WTC11 (cell line): ENCODE data around the gene RIN3. TPM values are rescaled to one million over a fixed set of nuclear protein-coding genes. Genes with fewer than 3 reads are reported as not detected.

ENCODE experiments used
- ATAC-seq: fragments of 200-7000 bp; cut with Tn5 transposase; 2 replicates; pipeline ENCODE4 v1.10.0; 2021; ENCODE audit warnings: mild to moderate bottlenecking, moderate library complexity
- CTCF ChIA-PET: fragments of 300-600 bp; sonication (Branson Sonifier 250); formaldehyde crosslinking; loops from one replicate; lab custom pipeline; 2021; ENCODE audit warnings: antibody characterized with exemption; lab: Charles Lee
- POLR2A ChIA-PET: fragments of 350-600 bp; sonication (Branson Sonifier 250); formaldehyde crosslinking; loops from one replicate; lab custom pipeline; 2021; ENCODE audit warnings: antibody characterized with exemption; lab: Charles Lee
- DNase-seq: peaks from one replicate; pipeline ENCODE4 v3.0.0; 2021; ENCODE audit warnings: low spot score
- H3K27ac Mint-ChIP-seq: 2 replicates; pipeline ENCODE4 v1.8.0; 2021; ENCODE audit warnings: mixed read lengths
- H3K27me3 Mint-ChIP-seq: 2 replicates; pipeline ENCODE4 v1.8.0; 2021; ENCODE audit warnings: low read depth, mild to moderate bottlenecking, moderate library complexity, mixed read lengths
- H3K36me3 Mint-ChIP-seq: 2 replicates; pipeline ENCODE4 v1.8.0; 2021; ENCODE audit warnings: mixed read lengths
- H3K4me1 Mint-ChIP-seq: 2 replicates; pipeline ENCODE4 v1.8.0; 2022; ENCODE audit warnings: mixed read lengths
- H3K4me3 Mint-ChIP-seq: 2 replicates; pipeline ENCODE4 v1.8.0; 2021; ENCODE audit warnings: mild to moderate bottlenecking, moderate library complexity, mixed read lengths
- H3K9me3 Mint-ChIP-seq: 2 replicates; pipeline ENCODE4 v1.8.0; 2021; ENCODE audit warnings: mixed read lengths
- CBFB ChIP-seq: sonication (generic); formaldehyde crosslinking; IDR thresholded peaks from 2 replicates; pipeline ENCODE4 v1.8.1; 2022; ENCODE audit warnings: mild to moderate bottlenecking, low read depth, missing genetic modification reagents
- CREM ChIP-seq: sonication (generic); formaldehyde crosslinking; IDR thresholded peaks from 2 replicates; pipeline ENCODE4 v1.8.1; 2022; ENCODE audit warnings: mild to moderate bottlenecking, missing genetic modification reagents, moderate library complexity
- ELF4 ChIP-seq: sonication (generic); formaldehyde crosslinking; IDR thresholded peaks from 2 replicates; pipeline ENCODE4 v1.8.1; 2022; ENCODE audit warnings: low read depth, mild to moderate bottlenecking, moderate library complexity, missing genetic modification reagents
- EMX1 ChIP-seq: fragments of 250-450 bp; sonication (Bioruptor Pico); IDR thresholded peaks from 2 replicates; pipeline ENCODE4 v1.8.0; 2021; ENCODE audit warnings: mild to moderate bottlenecking
- ESRRA ChIP-seq: sonication (generic); formaldehyde crosslinking; IDR thresholded peaks from 2 replicates; pipeline ENCODE4 v1.8.1; 2022; ENCODE audit warnings: mild to moderate bottlenecking, missing genetic modification reagents, borderline replicate concordance
- FOXK1 ChIP-seq: sonication (generic); formaldehyde crosslinking; IDR thresholded peaks from 2 replicates; pipeline ENCODE4 v1.8.0; 2022; ENCODE audit warnings: mild to moderate bottlenecking, moderate library complexity, missing genetic modification reagents
- GABPB1 ChIP-seq: sonication (generic); formaldehyde crosslinking; IDR thresholded peaks from 2 replicates; pipeline ENCODE4 v1.8.1; 2023; ENCODE audit warnings: mild to moderate bottlenecking, missing genetic modification reagents
- GTF2I ChIP-seq: fragments of 250-450 bp; sonication (Bioruptor Pico); conservative IDR thresholded peaks from 2 replicates; pipeline ENCODE4 v1.4.0; 2021; ENCODE audit warnings: mild to moderate bottlenecking
- JUN ChIP-seq: sonication (generic); formaldehyde crosslinking; IDR thresholded peaks from 2 replicates; pipeline ENCODE4 v1.8.0; 2023; ENCODE audit warnings: mild to moderate bottlenecking, missing genetic modification reagents
- NFE2L1 ChIP-seq: sonication (generic); formaldehyde crosslinking; IDR thresholded peaks from 2 replicates; pipeline ENCODE4 v1.8.1; 2023; ENCODE audit warnings: missing genetic modification reagents
- OVOL2 ChIP-seq: fragments of 250-450 bp; sonication (Bioruptor Pico); IDR thresholded peaks from 2 replicates; pipeline ENCODE4 v1.9.0; 2021; ENCODE audit warnings: mild to moderate bottlenecking, borderline replicate concordance
- SMAD3 ChIP-seq: sonication (generic); formaldehyde crosslinking; IDR thresholded peaks from 2 replicates; pipeline ENCODE4 v1.8.0; 2022; ENCODE audit warnings: missing genetic modification reagents, mild to moderate bottlenecking, borderline replicate concordance
- TEAD4 ChIP-seq: sonication (generic); formaldehyde crosslinking; IDR thresholded peaks from 2 replicates; pipeline ENCODE4 v1.8.0; 2022; ENCODE audit warnings: mild to moderate bottlenecking, missing genetic modification reagents
- ZBTB21 ChIP-seq: sonication (generic); formaldehyde crosslinking; IDR thresholded peaks from 2 replicates; pipeline ENCODE4 v1.8.1; 2023; ENCODE audit warnings: mild to moderate bottlenecking, missing genetic modification reagents, borderline replicate concordance
- ZNF138 ChIP-seq: sonication (generic); formaldehyde crosslinking; conservative IDR thresholded peaks from 2 replicates; pipeline ENCODE4 v1.8.1; 2022; ENCODE audit warnings: mild to moderate bottlenecking, moderate library complexity, missing genetic modification reagents
- ZNF671 ChIP-seq: fragments of 250-450 bp; sonication (Bioruptor Pico); IDR thresholded peaks from 2 replicates; pipeline ENCODE4 v1.8.0; 2021; ENCODE audit warnings: mild to moderate bottlenecking
- total RNA-seq: library from RNA; stranded (reverse); gene quantifications from 3 replicates; pipeline ENCODE4 v1.2.3, GENCODE V29; 2021
- TF ChIP-seq, protein P1 (sequence below): fragments of 250-450 bp; sonication (Bioruptor Pico); IDR thresholded peaks from 2 replicates; pipeline ENCODE4 v1.9.0; 2021; ENCODE audit warnings: mild to moderate bottlenecking, borderline replicate concordance
- TF ChIP-seq, protein P2 (sequence below): fragments of 250-450 bp; sonication (Bioruptor Pico); IDR thresholded peaks from 2 replicates; pipeline ENCODE4 v1.9.0; 2021; ENCODE audit warnings: moderate library complexity, mild to moderate bottlenecking, inconsistent platforms, borderline replicate concordance
- TF ChIP-seq, protein P3 (sequence below): sonication (generic); formaldehyde crosslinking; IDR thresholded peaks from 2 replicates; pipeline ENCODE4 v1.8.1; 2022; ENCODE audit warnings: mild to moderate bottlenecking, moderate library complexity, missing genetic modification reagents
- TF ChIP-seq, protein P4 (sequence below): sonication (generic); formaldehyde crosslinking; IDR thresholded peaks from 2 replicates; pipeline ENCODE4 v1.8.1; 2022; ENCODE audit warnings: mild to moderate bottlenecking, missing genetic modification reagents, moderate library complexity, borderline replicate concordance
- TF ChIP-seq, protein P5 (sequence below): sonication (generic); formaldehyde crosslinking; IDR thresholded peaks from 2 replicates; pipeline ENCODE4 v1.8.1; 2022; ENCODE audit warnings: low read depth, mild to moderate bottlenecking, moderate library complexity, missing genetic modification reagents, borderline replicate concordance
- TF ChIP-seq, protein P6 (sequence below): fragments of 250-450 bp; sonication (Bioruptor Pico); IDR thresholded peaks from 2 replicates; pipeline ENCODE4 v1.8.0; 2021; ENCODE audit warnings: mild to moderate bottlenecking

Gene RIN3
- total RNA-seq, 1 experiment from 2014 or later = 3.3 TPM

DNA sequence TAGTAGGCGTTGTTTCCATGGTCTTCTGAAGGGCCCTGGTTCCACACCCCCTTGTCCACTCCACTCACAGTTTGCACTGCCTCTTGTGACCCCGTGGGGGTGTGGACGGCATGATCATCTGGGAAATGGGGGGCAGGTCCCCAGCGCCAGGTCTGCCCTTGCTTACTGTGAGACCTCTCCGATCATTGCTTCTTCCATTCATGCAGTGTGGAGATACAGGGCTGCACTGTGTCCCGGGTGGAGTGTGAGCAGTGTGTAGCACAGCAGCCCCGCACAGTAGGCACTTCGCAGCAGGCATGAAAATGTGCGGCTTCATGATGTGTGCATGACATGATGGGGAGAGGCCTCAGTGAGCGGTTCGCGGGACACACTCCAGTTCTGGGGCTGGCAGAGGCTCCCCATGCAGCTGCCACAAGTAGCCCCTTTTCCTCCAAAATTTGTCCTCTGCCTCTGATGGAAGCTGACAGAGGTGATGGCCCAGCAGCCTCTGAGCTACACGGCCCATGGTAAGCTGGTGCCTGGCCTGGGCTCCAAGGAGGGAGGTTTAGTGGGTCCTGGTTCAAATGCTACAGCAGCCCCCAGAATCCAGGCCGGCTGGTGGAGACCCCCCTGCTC, 15.0 kb downstream of the RIN3 start:
- Mint-ChIP-seq H3K36me3 (no peaks in the 10 kb centered on the region), H3K4me3 (no peak overlapping the region), H3K9me3 (no peaks in the 10 kb centered on the region), H3K27ac (no peak overlapping the region), H3K4me1 (no peaks in the 10 kb centered on the region), H3K27me3 (no peaks in the 10 kb centered on the region)
- TF ChIP-seq, protein P1, sequence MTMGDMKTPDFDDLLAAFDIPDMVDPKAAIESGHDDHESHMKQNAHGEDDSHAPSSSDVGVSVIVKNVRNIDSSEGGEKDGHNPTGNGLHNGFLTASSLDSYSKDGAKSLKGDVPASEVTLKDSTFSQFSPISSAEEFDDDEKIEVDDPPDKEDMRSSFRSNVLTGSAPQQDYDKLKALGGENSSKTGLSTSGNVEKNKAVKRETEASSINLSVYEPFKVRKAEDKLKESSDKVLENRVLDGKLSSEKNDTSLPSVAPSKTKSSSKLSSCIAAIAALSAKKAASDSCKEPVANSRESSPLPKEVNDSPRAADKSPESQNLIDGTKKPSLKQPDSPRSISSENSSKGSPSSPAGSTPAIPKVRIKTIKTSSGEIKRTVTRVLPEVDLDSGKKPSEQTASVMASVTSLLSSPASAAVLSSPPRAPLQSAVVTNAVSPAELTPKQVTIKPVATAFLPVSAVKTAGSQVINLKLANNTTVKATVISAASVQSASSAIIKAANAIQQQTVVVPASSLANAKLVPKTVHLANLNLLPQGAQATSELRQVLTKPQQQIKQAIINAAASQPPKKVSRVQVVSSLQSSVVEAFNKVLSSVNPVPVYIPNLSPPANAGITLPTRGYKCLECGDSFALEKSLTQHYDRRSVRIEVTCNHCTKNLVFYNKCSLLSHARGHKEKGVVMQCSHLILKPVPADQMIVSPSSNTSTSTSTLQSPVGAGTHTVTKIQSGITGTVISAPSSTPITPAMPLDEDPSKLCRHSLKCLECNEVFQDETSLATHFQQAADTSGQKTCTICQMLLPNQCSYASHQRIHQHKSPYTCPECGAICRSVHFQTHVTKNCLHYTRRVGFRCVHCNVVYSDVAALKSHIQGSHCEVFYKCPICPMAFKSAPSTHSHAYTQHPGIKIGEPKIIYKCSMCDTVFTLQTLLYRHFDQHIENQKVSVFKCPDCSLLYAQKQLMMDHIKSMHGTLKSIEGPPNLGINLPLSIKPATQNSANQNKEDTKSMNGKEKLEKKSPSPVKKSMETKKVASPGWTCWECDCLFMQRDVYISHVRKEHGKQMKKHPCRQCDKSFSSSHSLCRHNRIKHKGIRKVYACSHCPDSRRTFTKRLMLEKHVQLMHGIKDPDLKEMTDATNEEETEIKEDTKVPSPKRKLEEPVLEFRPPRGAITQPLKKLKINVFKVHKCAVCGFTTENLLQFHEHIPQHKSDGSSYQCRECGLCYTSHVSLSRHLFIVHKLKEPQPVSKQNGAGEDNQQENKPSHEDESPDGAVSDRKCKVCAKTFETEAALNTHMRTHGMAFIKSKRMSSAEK (CRISPR knock-in tag) = no peak
- TF ChIP-seq, protein P2, sequence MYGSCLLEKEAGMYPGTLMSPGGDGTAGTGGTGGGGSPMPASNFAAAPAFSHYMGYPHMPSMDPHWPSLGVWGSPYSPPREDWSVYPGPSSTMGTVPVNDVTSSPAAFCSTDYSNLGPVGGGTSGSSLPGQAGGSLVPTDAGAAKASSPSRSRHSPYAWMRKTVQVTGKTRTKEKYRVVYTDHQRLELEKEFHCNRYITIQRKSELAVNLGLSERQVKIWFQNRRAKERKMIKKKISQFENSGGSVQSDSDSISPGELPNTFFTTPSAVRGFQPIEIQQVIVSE (CRISPR knock-in tag) = no peak
- TF ChIP-seq JUN (CRISPR knock-in tag) = no peak
- TF ChIP-seq ZNF671 (CRISPR knock-in tag) = no peak
- ChIA-PET POLR2A (no interaction called here), CTCF (no interaction called here)
- ATAC-seq (no peak), DNase-seq (no peak)

DNA sequence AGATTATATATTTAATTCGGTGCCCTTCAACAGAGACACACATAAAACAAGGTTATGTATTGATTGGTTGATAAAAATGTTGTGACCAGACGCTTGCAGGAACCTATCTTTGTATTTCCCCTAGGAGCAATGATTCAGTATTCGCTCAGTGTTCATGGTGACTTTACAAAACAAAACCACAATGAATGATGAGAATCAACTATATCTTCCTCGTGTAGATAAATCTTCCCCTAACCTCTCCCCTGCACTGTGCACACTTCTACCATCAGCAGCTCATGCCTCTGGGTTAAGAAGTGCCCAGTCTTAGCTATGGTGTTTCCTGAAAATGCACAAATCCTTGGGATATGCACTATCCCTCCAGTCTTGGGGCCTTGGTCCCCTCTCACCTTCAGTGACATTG, 16.3 kb downstream of the RIN3 start:
- Mint-ChIP-seq H3K36me3 (no peaks in the 10 kb centered on the region), H3K4me1 (no peaks in the 10 kb centered on the region), H3K27me3 (no peaks in the 10 kb centered on the region), H3K9me3 (no peaks in the 10 kb centered on the region), H3K4me3 (no peak overlapping the region), H3K27ac (no peak overlapping the region)
- CTCF ChIA-PET = no interaction called here
- no peak for TF ChIP-seq CBFB (CRISPR knock-in tag)
- TF ChIP-seq OVOL2 (CRISPR knock-in tag) = no peak
- TF ChIP-seq TEAD4 (CRISPR knock-in tag) = no peak
- TF ChIP-seq FOXK1 (CRISPR knock-in tag) = no peak
- no peak for TF ChIP-seq ELF4 (CRISPR knock-in tag)
- no peak for TF ChIP-seq EMX1 (CRISPR knock-in tag)
- TF ChIP-seq NFE2L1 = no peak
- no peak for TF ChIP-seq GTF2I
- TF ChIP-seq GABPB1 (CRISPR knock-in tag) = no peak
- no peak for ATAC-seq
- DNase-seq = no peak
- POLR2A ChIA-PET = no interaction called here

DNA sequence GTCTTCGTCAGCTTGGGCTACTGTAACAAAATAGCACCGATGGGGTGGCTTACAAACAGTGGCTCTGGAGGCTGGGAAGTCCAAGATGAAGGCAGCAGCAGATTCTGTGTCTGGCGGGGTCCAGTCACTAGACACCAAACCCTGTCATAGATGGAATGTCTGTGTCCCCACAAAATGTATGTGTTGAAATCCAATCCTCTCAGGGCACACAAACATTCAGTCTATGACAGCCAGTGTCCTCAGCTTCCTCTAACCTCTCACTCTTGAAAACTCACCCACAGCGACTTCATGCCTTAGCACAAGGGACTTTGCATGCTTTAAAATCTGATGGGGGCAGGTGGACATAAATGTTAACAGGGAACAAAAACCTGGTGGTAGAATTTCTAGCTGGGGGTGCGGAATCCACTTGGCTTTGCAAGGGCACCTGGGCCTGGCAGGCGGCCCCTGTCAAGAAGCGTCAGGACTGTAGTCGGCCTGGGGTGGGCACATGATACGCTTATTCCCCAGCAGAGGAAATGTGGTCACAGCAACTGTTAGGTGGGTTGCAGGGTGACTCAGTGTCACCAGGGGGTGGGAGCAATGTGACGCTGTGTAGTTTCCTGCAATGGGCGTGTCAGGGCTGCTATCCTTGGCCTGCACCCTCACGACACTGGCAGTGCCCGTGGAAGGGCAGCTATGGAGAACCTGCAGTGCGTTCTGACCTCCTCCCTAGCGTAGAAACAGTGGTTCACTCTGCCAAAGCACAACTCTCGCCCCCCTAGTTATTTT, 17.7 kb downstream of the RIN3 start:
- H3K27me3 Mint-ChIP-seq = no peaks in the 10 kb centered on the region
- ATAC-seq (no peak), DNase-seq (no peak)
- ChIA-PET CTCF (interaction anchor here (0.7 kb wide), 1 partner anchor 143 kb away, joined by 5 read pairs; no protein-coding TSS in a partner anchor), POLR2A (no interaction called here)
- no peak overlapping the region for H3K4me3 Mint-ChIP-seq
- no peak overlapping the region for H3K27ac Mint-ChIP-seq
- H3K36me3 Mint-ChIP-seq = no peaks in the 10 kb centered on the region
- no peaks in the 10 kb centered on the region for H3K9me3 Mint-ChIP-seq
- H3K4me1 Mint-ChIP-seq = no peaks in the 10 kb centered on the region
- no peak for TF ChIP-seq FOXK1 (CRISPR knock-in tag)
- TF ChIP-seq ZNF138 = no peak
- no peak for TF ChIP-seq ESRRA (CRISPR knock-in tag)
- TF ChIP-seq CREM (CRISPR knock-in tag) = no peak
- no peak for TF ChIP-seq TEAD4 (CRISPR knock-in tag)
- TF ChIP-seq, protein P3, sequence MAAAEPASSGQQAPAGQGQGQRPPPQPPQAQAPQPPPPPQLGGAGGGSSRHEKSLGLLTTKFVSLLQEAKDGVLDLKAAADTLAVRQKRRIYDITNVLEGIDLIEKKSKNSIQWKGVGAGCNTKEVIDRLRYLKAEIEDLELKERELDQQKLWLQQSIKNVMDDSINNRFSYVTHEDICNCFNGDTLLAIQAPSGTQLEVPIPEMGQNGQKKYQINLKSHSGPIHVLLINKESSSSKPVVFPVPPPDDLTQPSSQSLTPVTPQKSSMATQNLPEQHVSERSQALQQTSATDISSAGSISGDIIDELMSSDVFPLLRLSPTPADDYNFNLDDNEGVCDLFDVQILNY (CRISPR knock-in tag) = no peak
- TF ChIP-seq ZBTB21 (CRISPR knock-in tag) = no peak
- TF ChIP-seq EMX1 (CRISPR knock-in tag) = no peak
- TF ChIP-seq, protein P4, sequence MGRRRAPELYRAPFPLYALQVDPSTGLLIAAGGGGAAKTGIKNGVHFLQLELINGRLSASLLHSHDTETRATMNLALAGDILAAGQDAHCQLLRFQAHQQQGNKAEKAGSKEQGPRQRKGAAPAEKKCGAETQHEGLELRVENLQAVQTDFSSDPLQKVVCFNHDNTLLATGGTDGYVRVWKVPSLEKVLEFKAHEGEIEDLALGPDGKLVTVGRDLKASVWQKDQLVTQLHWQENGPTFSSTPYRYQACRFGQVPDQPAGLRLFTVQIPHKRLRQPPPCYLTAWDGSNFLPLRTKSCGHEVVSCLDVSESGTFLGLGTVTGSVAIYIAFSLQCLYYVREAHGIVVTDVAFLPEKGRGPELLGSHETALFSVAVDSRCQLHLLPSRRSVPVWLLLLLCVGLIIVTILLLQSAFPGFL (CRISPR knock-in tag) = no peak
- TF ChIP-seq, protein P5, sequence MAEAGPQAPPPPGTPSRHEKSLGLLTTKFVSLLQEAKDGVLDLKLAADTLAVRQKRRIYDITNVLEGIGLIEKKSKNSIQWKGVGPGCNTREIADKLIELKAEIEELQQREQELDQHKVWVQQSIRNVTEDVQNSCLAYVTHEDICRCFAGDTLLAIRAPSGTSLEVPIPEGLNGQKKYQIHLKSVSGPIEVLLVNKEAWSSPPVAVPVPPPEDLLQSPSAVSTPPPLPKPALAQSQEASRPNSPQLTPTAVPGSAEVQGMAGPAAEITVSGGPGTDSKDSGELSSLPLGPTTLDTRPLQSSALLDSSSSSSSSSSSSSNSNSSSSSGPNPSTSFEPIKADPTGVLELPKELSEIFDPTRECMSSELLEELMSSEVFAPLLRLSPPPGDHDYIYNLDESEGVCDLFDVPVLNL = no peak
- no peak for TF ChIP-seq SMAD3 (CRISPR knock-in tag)
- TF ChIP-seq, protein P6, sequence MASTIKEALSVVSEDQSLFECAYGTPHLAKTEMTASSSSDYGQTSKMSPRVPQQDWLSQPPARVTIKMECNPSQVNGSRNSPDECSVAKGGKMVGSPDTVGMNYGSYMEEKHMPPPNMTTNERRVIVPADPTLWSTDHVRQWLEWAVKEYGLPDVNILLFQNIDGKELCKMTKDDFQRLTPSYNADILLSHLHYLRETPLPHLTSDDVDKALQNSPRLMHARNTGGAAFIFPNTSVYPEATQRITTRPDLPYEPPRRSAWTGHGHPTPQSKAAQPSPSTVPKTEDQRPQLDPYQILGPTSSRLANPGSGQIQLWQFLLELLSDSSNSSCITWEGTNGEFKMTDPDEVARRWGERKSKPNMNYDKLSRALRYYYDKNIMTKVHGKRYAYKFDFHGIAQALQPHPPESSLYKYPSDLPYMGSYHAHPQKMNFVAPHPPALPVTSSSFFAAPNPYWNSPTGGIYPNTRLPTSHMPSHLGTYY = no peak
